Activated CD8-positive, alpha-beta memory T cell treated with anti-CD3 and anti-CD28 coated beads, Interleukin-2, amount 50 U/mL, for 4 hours (primary cell): ENCODE measurements around the gene NR5A1.

ENCODE experiments used
- DNase-seq: peaks from one replicate; pipeline ENCODE4 v3.0.0-alpha.2; 2020

Gene NR5A1

GRCh38 chr9:124439086-124439485 is 68.1 kb downstream of the NR5A1 start:
- no peak for DNase-seq

- DNase-seq, result no peak
These were observed 69.1 kb downstream of the NR5A1 start for GRCh38 chr9:124438091-124438490.

GRCh38 chr9:124437086-124437485 is 70.1 kb downstream of the NR5A1 start:
- DNase-seq, result no peak

- no peak for DNase-seq
These were observed 70.9 kb downstream of the NR5A1 start for GRCh38 chr9:124436320-124436719.
